SK-N-SH (cell line): ENCODE measurements around the gene PACSIN1.

Source experiments
- CHD2 ChIP-seq: fragments of 150-350 bp; IDR thresholded peaks from 2 replicates; pipeline ENCODE4 v1.6.1; 2018; ENCODE audit warnings: low read length; ENCODE audit not compliant: partially characterized antibody
- EZH2phosphoT487 ChIP-seq: fragments of 200-600 bp; sonication (generic); IDR thresholded peaks from 2 replicates; pipeline ENCODE4 v1.6.1; 2017; ENCODE audit warnings: low read depth, mixed run types, mild to moderate bottlenecking, antibody characterized with exemption, moderate library complexity, borderline replicate concordance
- FOXM1 ChIP-seq: IDR thresholded peaks from 2 replicates; pipeline ENCODE4 v1.4.0; 2012; ENCODE audit warnings: low read depth, mild to moderate bottlenecking
- GABPA ChIP-seq: IDR thresholded peaks from 2 replicates; pipeline ENCODE4 v1.4.0; 2012; ENCODE audit warnings: low read depth, mild to moderate bottlenecking
- MEF2A ChIP-seq: IDR thresholded peaks from 2 replicates; pipeline ENCODE4 v1.4.0; 2012; ENCODE audit warnings: low read depth, borderline replicate concordance
- MXI1 ChIP-seq: IDR thresholded peaks from 2 replicates; pipeline ENCODE4 v1.6.1; 2012; ENCODE audit warnings: mild to moderate bottlenecking, low read depth, low read length, improper control_type of control experiment
- SIN3A ChIP-seq: IDR thresholded peaks from 2 replicates; pipeline ENCODE4 v1.6.1; 2012; ENCODE audit warnings: low read depth, mild to moderate bottlenecking, low read length, moderate library complexity, borderline replicate concordance
- TF ChIP-seq, protein P1 (sequence below): IDR thresholded peaks from 2 replicates; pipeline ENCODE4 v1.6.1; 2012; ENCODE audit warnings: mild to moderate bottlenecking, low read depth, low read length, moderate library complexity
- TF ChIP-seq, protein P2 (sequence below): IDR thresholded peaks from 2 replicates; pipeline ENCODE4 v1.4.0; 2012; ENCODE audit warnings: low read depth, borderline replicate concordance
- TF ChIP-seq, protein P3 (sequence below): fragments of 200-600 bp; sonication (generic); IDR thresholded peaks from 2 replicates; pipeline ENCODE4 v1.6.1; 2017; ENCODE audit warnings: antibody characterized with exemption, mild to moderate bottlenecking, moderate library complexity
- TF ChIP-seq, protein P4 (sequence below): fragments of 150-350 bp; IDR thresholded peaks from 2 replicates; pipeline ENCODE4 v1.6.1; 2016; ENCODE audit warnings: mild to moderate bottlenecking, low read depth, low read length

DNA sequence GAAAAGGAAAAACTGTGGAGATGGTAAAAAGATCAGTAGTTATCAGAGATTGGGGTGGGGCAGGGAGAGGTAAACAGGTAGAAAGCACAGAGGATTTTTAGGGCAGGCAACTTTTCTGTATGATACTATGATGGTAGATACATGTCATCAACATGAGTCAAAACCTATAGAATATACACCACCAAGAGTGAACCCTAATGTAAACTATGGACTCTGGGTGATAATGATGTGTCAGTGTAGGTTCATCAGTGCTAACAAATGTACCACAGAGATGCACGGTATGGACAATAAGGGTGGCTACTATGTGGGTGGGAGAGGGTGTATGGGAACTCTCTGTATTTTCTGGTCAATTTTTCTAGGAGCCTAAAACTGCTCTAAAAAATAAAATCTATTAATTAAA is 18.5 kb downstream of the PACSIN1 start:
- no peak for TF ChIP-seq GABPA
- no peak for TF ChIP-seq CHD2
- TF ChIP-seq, protein P1, sequence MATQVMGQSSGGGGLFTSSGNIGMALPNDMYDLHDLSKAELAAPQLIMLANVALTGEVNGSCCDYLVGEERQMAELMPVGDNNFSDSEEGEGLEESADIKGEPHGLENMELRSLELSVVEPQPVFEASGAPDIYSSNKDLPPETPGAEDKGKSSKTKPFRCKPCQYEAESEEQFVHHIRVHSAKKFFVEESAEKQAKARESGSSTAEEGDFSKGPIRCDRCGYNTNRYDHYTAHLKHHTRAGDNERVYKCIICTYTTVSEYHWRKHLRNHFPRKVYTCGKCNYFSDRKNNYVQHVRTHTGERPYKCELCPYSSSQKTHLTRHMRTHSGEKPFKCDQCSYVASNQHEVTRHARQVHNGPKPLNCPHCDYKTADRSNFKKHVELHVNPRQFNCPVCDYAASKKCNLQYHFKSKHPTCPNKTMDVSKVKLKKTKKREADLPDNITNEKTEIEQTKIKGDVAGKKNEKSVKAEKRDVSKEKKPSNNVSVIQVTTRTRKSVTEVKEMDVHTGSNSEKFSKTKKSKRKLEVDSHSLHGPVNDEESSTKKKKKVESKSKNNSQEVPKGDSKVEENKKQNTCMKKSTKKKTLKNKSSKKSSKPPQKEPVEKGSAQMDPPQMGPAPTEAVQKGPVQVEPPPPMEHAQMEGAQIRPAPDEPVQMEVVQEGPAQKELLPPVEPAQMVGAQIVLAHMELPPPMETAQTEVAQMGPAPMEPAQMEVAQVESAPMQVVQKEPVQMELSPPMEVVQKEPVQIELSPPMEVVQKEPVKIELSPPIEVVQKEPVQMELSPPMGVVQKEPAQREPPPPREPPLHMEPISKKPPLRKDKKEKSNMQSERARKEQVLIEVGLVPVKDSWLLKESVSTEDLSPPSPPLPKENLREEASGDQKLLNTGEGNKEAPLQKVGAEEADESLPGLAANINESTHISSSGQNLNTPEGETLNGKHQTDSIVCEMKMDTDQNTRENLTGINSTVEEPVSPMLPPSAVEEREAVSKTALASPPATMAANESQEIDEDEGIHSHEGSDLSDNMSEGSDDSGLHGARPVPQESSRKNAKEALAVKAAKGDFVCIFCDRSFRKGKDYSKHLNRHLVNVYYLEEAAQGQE, result no peak
- TF ChIP-seq MXI1, result no peak
- TF ChIP-seq, protein P2, sequence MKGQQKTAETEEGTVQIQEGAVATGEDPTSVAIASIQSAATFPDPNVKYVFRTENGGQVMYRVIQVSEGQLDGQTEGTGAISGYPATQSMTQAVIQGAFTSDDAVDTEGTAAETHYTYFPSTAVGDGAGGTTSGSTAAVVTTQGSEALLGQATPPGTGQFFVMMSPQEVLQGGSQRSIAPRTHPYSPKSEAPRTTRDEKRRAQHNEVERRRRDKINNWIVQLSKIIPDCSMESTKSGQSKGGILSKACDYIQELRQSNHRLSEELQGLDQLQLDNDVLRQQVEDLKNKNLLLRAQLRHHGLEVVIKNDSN, result no peak
- TF ChIP-seq, protein P3, sequence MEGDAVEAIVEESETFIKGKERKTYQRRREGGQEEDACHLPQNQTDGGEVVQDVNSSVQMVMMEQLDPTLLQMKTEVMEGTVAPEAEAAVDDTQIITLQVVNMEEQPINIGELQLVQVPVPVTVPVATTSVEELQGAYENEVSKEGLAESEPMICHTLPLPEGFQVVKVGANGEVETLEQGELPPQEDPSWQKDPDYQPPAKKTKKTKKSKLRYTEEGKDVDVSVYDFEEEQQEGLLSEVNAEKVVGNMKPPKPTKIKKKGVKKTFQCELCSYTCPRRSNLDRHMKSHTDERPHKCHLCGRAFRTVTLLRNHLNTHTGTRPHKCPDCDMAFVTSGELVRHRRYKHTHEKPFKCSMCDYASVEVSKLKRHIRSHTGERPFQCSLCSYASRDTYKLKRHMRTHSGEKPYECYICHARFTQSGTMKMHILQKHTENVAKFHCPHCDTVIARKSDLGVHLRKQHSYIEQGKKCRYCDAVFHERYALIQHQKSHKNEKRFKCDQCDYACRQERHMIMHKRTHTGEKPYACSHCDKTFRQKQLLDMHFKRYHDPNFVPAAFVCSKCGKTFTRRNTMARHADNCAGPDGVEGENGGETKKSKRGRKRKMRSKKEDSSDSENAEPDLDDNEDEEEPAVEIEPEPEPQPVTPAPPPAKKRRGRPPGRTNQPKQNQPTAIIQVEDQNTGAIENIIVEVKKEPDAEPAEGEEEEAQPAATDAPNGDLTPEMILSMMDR, result no peak
- TF ChIP-seq, protein P4, sequence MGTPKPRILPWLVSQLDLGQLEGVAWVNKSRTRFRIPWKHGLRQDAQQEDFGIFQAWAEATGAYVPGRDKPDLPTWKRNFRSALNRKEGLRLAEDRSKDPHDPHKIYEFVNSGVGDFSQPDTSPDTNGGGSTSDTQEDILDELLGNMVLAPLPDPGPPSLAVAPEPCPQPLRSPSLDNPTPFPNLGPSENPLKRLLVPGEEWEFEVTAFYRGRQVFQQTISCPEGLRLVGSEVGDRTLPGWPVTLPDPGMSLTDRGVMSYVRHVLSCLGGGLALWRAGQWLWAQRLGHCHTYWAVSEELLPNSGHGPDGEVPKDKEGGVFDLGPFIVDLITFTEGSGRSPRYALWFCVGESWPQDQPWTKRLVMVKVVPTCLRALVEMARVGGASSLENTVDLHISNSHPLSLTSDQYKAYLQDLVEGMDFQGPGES, result no peak
- TF ChIP-seq MEF2A, result no peak
- TF ChIP-seq SIN3A, result no peak
- no peak for TF ChIP-seq EZH2phosphoT487
- TF ChIP-seq FOXM1, result no peak
